ENCODE results near the gene NECAB3. TPM values are rescaled to one million over a fixed set of nuclear protein-coding genes. Genes with fewer than 3 reads are reported as not detected.

NECAB3 gene
- total and polyA plus RNA-seq, 9 donors: 9.2 to 166 (median 96.5) TPM

DNA sequence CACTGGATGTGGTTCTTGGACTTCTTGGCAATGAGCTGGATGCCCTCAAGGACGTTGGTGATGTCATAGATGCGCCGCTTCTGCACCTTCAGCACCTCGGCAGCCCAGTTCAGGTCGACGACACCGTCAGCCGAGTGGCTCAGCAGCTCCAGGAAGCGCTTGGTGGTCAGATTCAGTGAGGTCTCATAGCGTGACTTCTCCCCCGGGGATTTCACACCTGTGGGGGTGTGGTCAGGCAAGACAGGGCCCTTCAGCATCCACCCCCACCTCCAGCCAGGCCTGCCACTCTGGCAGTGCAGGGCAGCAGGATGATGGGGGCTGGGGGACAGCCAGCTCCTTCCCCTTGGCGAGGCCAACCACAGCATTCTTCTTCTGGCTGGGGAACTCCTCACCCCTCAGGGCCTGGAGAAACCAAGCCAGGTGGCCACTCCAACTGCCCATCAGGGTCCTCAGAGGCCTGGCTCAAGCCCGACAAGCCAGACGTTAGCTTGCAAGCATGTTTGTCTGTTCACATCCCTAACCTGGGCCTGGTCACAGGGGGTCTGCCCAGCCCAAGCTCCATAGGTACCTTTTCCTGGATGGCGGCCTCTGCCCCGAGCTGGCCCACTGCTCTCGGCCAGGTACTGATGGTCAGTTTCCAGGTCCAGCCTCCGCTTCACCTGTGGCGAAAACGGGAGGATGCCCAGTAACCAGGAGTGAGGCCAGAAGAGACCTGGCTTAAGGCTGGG lies 5.7 kb upstream of the NECAB3 start:
- Histone ChIP-seq H3K27ac (peak overlapping the region; percentile 41 to 93), H3K36me3 (no peaks in the 10 kb centered on the region), H3K9me3 (no peaks in the 10 kb centered on the region), H3K4me3 (no peak overlapping the region), H3K4me1 (ENCODE audit: insufficient read depth) (peaks cover 42% of the 10 kb centered on the region), H3K27me3 (no peaks in the 10 kb centered on the region)
- TF ChIP-seq POLR2A (IDR thresholded peaks at IDR 0.05) (no peak), EP300 (IDR thresholded peaks at IDR 0.05) (no peak)
- TF ChIP-seq, protein P1, sequence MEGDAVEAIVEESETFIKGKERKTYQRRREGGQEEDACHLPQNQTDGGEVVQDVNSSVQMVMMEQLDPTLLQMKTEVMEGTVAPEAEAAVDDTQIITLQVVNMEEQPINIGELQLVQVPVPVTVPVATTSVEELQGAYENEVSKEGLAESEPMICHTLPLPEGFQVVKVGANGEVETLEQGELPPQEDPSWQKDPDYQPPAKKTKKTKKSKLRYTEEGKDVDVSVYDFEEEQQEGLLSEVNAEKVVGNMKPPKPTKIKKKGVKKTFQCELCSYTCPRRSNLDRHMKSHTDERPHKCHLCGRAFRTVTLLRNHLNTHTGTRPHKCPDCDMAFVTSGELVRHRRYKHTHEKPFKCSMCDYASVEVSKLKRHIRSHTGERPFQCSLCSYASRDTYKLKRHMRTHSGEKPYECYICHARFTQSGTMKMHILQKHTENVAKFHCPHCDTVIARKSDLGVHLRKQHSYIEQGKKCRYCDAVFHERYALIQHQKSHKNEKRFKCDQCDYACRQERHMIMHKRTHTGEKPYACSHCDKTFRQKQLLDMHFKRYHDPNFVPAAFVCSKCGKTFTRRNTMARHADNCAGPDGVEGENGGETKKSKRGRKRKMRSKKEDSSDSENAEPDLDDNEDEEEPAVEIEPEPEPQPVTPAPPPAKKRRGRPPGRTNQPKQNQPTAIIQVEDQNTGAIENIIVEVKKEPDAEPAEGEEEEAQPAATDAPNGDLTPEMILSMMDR (IDR thresholded peaks at IDR 0.05): no peak
- 88 to 89% (median 88%) methylated on average over 20 of the region's 20 CpGs for WGBS, 3 donors
- peak in 3 of 5 donors; percentile 38 to 48 (median 47) for DNase-seq
- intact Hi-C loops (cut with DNase I): loop anchor here in 2 of 4 donors (5.0 to 10.0 kb wide), 2 partner anchors 52 to 135 kb away; partner anchors contain the start of genes CHMP4B (in 1 of the 2) and ZNF341 (in 1 of the 2)

DNA sequence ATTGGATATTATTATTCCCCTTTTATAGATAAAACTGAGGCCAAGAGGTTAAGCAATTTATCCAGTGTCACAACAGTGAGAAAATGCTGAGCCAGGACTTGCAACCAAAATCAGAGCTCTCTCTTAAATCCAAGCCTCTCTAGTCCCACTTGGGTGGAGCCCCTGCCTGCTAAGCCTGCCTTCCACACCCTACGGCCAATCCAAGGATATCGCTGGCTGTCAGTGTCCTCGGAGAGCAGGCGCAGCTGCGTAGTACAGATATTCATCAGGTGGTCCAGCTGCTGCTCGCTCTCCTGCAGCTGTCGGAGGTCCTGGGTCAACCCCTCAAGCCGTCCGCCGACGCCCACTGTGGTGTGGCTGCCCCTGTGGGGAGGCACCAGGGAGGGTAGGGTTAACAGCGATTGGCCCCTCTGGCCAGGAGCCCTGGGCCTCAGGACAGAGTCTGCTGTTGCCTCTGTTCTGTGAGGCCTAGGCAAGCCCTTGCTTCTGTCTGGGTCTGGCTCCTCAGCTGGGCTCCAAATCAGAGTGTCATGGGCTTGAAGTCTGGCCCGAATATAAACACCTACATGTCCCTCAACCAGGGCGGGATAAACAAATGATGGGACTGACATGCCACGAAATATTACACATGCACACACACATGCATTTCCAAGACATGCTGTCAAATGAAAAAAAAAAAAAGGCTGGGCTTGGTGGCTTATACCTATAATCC lies 3.9 kb upstream of the NECAB3 start:
- 30 to 62% (median 34%) methylated on average over 10 to 15 of the region's 15 CpGs for WGBS, 3 donors
- Histone ChIP-seq H3K4me1 (ENCODE audit: insufficient read depth) (peaks cover 41% of the 10 kb centered on the region), H3K4me3 (no peak overlapping the region), H3K27ac (peak overlapping the region; percentile 93 to 97), H3K9me3 (no peaks in the 10 kb centered on the region), H3K27me3 (no peaks in the 10 kb centered on the region), H3K36me3 (no peaks in the 10 kb centered on the region)
- TF ChIP-seq POLR2A (IDR thresholded peaks at IDR 0.05) (no peak), EP300 (IDR thresholded peaks at IDR 0.05) (no peak)
- TF ChIP-seq, protein P1 (IDR thresholded peaks at IDR 0.05): no peak
- intact Hi-C loops (cut with DNase I): loop anchor here in 2 of 4 donors (5.0 to 10.0 kb wide), 2 partner anchors 54 to 137 kb away; partner anchors contain the start of genes CHMP4B (in 1 of the 2) and ZNF341 (in 1 of the 2)
- DNase-seq: peak; percentile 82 to 89 (median 84)

DNA sequence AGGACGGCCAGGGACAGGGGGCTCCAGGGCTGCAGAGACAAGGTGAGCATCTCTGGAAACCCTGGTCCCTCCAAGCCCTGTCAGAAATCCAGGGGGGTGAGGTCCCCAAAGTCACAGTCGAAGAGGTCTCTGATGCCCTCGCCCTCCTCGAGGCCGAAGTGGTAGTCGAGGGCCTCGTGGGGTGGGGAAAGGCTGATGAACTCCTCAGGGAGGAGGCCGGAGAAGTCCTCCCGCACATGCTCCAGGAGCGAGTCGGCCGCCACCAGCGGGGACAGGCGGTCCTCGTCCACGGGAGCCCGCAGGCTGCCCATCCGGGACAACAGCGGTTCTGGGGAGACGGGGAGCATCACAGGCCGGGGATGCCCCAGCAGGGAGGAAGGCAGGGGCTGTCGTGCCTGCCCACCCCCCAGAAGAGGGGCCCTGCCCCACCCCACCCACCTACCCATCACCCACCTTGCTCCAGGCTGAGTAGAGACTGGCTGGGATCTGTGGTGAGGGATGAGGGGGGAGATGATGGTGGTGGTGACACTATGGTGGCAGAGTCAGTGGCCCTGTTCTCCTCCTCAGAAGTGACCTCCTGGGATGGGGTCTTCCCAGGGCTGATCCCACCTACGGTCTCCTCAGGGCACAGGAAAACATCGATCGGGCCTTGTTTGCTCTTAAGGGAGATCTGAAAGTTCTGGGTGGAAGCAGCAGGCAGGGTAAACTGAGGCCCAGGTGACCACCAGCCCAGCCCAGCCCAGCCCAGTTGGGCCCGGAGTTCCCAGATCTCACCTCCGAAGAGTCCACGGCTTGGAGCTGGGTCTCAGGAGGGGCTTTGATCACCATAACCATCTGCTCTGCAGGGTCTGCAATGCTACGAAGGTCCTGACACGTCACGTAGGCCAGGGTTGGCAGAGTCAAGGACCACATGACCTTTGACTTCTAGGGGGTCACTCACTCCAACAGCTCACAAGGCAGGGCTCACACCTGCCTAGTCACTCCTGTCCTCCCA lies 2.7 kb upstream of the NECAB3 start:
- H3K4me1 ChIP-seq (ENCODE audit: insufficient read depth): peaks cover 46% of the 10 kb centered on the region
- no peaks in the 10 kb centered on the region for H3K27me3 ChIP-seq
- TF ChIP-seq POLR2A (IDR thresholded peaks at IDR 0.05) (no peak), EP300 (IDR thresholded peaks at IDR 0.05) (no peak)
- TF ChIP-seq, protein P1 (IDR thresholded peaks at IDR 0.05): no peak
- H3K9me3 ChIP-seq: no peaks in the 10 kb centered on the region
- no peak overlapping the region for H3K4me3 ChIP-seq
- WGBS, 3 donors: 79 to 87% (median 86%) methylated on average over 29 to 31 of the region's 31 CpGs
- H3K27ac ChIP-seq: peak overlapping the region; percentile 93 to 97
- intact Hi-C loops (cut with DNase I): loop anchor here in 2 of 4 donors (5.0 to 10.0 kb wide), 2 partner anchors 55 to 138 kb away; partner anchors contain the start of genes CHMP4B (in 1 of the 2) and ZNF341 (in 1 of the 2)
- DNase-seq: peak in 4 of 5 donors; percentile 22 to 65 (median 56)
- no peaks in the 10 kb centered on the region for H3K36me3 ChIP-seq

Measured in ovary (tissue), 9 donors.